ENCODE data around the gene ATXN1.

DNA sequence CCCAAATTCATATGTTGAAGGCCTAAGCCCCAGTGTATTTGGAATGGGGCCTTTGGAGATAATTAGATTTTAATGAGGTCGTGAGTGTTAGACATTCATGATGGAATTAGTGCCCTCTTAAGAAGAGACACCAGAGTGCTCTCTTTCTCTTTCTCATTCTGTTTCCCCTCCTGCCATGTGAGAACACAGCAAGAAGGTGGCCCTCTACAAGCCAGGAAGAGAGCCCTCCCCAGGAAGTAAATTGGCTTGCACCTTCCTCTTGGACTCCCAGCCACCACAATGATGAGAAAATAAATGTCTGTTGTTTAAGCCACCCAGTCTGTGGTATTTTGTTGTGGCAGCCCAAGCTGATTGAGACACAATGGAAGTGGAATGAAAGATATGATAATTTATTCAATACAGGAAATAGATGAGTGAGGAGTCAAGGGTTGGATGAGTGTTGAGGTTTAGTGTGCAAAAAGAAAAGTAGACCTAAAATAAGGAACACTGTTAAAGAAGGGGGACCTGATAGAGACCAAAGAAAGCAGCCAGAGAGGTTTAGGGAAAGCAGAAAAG lies 25.9 kb upstream of the ATXN1 start:
- TF ChIP-seq, protein P1, sequence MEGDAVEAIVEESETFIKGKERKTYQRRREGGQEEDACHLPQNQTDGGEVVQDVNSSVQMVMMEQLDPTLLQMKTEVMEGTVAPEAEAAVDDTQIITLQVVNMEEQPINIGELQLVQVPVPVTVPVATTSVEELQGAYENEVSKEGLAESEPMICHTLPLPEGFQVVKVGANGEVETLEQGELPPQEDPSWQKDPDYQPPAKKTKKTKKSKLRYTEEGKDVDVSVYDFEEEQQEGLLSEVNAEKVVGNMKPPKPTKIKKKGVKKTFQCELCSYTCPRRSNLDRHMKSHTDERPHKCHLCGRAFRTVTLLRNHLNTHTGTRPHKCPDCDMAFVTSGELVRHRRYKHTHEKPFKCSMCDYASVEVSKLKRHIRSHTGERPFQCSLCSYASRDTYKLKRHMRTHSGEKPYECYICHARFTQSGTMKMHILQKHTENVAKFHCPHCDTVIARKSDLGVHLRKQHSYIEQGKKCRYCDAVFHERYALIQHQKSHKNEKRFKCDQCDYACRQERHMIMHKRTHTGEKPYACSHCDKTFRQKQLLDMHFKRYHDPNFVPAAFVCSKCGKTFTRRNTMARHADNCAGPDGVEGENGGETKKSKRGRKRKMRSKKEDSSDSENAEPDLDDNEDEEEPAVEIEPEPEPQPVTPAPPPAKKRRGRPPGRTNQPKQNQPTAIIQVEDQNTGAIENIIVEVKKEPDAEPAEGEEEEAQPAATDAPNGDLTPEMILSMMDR (tag by site-specific recombination; IDR thresholded peaks at IDR 0.05): no peak
- no peak for TF ChIP-seq ZNF2 (tag by site-specific recombination; IDR thresholded peaks at IDR 0.05)
